Dedifferentiated amniotic fluid mesenchymal stem cell (primary cell): ENCODE results near the gene EMP3.
"Not testable (repeated sequence)": the region's sequence is repeated elsewhere in the genome, so short reads cannot be mapped to it uniquely, and the experiment has no call there.

Experiments
- DNase-seq: peaks from one replicate; pipeline ENCODE4 v3.0.0-alpha.2; 2016; ENCODE audit errors: extremely low spot score

EMP3 gene

GRCh38 chr19:48346191-48346590 lies 20.8 kb downstream of the EMP3 start:
- no peak for DNase-seq

DNA sequence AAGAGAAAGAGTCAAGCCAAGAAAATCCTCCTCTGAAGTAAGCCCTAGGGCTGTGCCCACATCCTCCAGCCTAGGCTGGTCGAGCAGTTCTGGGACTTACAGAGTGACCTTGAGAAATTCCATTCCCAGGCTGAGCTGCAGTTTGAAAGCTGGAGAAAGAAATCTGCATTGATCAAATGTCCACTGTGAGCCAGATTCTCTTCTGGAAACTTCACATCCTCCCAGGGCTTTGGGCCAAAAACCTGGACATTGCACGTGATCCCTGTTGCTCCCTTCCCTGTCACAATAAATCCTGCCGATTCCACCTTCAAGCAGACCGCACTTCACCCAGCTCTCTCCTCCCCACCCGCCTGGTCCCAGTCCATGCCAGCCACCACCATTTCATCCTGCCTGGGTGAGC lies 22.7 kb downstream of the EMP3 start:
- no peak for DNase-seq

DNA sequence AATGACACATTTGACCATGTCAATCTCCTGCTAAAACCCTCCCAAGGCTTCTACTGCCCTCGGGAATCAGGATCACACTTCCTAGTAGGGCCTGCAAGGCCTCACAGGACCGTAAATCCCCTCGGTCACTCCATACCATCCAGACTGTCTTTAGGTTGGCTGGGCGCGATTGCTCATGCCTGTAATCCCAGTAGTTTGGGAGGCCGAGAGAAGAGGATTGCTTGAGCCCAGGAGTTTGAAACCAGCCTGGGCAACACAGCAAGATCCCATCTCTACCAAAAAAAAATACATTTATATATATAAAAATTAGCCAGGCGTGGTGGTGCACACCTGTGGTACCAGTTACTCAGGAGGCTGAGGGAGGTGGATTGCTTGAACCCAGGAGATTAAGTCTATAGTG lies 23.4 kb downstream of the EMP3 start:
- DNase-seq, result no peak

- DNase-seq, result no peak
Measured at GRCh38 chr19:48350856-48351255, 25.5 kb downstream of the EMP3 start.

DNA sequence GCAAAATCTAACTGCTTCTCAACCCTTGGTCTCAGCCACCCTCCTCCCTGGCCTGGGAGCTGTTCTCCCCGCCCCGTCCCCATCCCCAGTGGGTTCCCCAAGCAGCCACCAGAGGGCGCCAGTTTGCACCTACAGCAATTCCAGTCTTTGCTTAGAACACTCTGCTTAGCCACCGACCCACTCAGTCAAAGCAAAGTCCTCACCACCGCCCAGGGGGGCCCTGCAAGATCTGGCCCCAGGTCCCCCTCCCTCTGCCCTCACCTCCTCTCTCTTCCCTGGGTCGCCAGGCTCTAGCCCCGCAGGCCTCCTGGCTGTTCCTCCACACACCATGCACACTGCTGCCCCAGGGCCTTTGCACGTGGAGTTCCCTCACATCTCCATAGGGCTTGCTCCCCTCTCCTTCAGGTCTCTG lies 26.0 kb downstream of the EMP3 start:
- DNase-seq, result no peak

GRCh38 chr19:48353677-48354076 lies 28.3 kb downstream of the EMP3 start:
- no peak for DNase-seq

DNA sequence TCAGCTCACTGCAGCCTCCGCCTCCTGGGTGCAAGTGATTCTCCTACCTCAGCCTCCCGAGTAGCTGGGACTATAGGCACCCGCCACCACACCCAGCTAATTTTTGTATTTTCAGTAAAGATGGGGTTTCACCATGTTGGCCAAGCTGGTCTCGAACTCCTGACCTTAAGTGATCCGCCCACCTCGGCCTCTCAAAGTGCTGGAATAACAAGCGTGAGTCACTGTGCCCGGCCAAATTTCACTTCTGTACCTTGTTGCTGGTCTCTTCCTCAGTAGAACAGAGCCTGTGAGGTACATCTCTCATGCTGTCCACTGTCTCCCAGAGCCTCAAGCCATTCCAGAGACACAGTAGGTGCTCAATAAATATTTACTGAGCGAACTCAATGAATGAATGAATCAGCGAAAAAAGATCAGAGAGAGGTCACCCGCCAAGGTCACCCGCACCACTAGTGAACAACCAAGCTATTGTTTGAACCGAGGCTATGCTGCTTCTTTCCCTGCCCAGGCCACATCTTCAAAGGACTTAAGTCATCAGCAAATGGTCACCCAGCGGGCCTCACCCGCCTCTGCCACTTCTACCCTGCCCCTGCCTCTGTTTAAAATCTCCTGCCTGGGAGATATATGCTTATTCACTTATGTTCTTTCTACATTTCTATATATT lies 29.1 kb downstream of the EMP3 start:
- no peak for DNase-seq

DNA sequence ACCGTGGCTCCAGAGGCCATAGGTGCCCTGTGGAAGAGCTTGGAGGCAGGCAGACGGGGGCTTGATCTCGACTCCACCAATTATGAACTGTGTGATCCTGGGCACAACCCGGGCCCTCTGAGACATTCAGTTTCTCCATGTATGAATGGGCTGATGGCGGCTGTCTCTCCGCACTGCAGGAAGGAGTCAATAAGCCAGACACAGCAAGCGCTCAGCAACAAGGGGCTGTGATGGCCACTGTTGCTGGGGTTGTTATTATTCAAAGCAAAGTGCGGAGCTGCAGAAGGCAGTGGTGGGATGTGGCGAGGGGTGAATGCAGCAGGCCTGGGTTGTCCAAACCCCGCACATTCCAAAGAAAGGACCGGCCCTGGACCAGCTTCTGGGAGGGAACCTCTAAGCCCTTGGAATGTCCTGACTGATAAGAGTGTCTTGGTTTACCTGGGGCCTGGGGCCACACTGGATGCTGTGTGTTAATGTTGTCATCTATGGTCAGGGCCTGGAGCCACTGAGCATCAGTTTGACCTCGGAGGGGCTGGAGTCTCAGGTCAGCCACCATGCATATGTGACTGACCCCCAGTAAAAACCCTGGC lies 30.1 kb downstream of the EMP3 start:
- DNase-seq, result no peak

GRCh38 chr19:48359123-48359522 lies 33.8 kb downstream of the EMP3 start:
- DNase-seq, result no peak

- no peak for DNase-seq
Measured at GRCh38 chr19:48361912-48362311, 36.6 kb downstream of the EMP3 start.

DNA sequence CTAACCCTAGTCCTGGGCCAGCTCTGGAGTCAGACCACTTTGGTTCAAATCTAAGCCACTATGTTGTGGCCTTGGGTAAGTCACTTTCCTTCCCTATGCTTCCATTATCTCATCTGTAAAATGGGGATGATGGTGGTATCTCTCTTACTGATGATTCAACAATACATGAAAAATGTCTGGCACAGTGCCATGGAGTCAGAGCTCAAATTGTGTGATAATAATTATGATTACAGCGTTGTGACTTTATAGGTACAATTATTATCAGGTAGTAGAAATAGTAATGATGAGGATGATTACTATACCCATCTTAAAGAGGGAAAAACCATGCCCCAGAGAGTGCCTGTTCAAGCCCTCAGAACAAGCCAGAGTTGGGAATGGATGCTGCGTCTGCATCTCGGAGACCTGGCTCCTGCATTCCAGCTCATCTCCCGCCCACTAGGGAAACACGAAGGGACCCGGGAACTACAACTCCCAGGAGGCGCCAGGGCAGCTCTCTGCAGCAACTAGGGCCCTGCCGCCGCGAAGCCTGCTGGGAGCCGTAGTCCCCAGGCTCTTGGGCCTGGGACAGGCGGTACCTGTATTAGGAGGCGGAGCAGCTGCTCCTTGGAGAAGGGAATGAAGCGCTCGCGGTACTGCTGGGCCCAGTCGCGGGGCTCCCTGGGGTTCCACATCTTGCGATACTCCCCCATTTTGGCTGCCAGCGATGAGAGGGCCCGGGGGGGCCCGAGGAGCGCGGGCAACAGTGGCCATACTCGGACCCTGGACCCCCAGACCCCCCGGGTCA lies 37.6 kb downstream of the EMP3 start:
- DNase-seq, result peak; percentile 89

DNA sequence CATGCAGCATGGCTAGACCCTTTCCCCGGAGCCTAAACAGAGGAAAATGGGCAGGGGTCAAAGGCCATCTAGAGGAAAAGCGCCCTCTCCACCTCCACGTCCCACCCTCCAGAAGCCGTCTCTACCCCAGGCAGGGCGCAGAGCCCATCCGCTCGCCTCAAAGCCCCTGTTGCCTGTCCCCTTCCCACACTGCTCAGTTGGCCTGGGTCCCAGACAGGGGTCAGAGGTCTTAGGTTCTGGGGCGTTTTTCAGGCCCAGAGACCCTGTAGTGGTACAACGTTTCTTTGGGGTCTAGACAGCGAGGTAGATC lies 38.1 kb downstream of the EMP3 start:
- no peak for DNase-seq

DNA sequence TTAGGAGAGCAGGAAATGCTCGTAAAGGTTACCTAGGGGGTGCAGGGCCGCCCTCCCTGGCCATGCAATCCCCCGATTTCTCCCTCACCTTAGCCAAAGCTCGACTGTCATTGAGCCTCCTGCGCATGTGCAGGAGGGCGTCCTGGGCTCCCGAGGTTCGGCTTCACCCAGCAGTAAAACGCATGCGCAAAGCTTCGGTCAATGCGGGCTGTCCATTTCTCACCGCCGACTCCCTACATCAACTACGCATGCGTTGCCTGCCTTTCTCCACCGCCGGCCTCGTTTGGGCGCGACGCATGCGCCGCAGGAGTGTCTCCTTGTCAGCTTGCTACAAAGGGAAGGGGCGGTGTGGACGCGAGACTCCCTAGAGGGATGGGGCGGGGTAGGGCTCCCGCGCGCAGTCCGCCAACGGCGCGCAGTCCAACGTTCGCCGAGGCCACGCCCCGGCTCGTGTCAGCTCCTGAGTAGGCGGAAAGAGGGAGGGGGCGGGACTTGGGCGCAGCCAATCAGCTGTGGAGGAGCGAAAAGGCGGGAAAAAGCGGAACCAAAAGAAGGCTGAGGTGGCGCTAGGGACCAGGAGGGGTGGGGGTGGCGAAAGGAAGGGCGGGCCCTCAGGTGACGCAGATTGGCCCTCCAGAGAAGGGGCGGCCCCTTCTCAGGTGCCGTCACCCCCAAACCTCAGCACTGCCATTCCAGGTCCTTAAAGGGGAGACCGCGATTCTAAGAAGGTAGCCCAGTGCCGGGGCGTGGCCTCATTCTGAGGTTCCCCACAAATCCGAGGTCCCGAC lies 38.7 kb downstream of the EMP3 start, which contains the start of the genes SYNGR4 and TMEM143:
Gene SYNGR4 (plus strand): TSS at position 558 of the 788 bp plus-strand sequence. CDS start 1,476 bp downstream, outside the sequence.
Gene TMEM143 (minus strand): TSS at position 131 of the 788 bp plus-strand sequence. CDS start 20 bp downstream, at position 111.
- peak; percentile 99 for DNase-seq

DNA sequence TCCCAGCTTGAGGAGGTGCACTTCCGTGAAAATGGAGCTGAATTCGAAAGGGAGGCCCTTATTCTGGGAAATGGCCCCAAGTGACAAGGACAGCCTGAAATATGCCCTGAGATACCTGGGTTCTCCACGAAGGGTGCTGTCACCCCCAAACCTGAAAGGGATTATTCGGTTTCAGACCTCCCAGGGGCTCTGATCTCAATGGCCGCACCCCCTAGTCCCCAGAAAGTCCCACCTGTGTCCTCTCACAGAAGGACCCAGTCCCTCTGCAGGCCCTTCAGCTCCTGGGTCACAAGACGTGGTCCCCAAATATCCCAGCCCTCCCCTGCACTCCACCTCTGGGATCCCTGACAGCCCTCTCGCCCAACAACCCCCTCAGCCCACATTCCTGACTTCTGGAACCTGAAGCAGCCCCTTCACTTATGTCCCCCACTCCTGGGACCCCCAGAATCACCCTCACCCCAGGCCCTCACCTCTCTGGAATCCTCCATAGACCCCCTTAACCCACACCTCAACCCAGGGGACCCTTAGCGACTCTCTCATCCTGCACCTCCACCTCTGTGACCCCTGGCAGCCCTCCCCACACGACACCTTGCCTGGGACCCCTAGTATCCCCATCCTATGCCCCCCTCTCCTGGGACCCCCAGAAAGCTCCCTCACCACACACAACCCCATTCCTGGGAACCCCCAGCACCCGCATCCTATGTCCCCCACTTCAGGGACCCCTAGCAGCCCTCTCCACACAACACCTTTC lies 39.4 kb downstream of the EMP3 start:
- no peak for DNase-seq

DNA sequence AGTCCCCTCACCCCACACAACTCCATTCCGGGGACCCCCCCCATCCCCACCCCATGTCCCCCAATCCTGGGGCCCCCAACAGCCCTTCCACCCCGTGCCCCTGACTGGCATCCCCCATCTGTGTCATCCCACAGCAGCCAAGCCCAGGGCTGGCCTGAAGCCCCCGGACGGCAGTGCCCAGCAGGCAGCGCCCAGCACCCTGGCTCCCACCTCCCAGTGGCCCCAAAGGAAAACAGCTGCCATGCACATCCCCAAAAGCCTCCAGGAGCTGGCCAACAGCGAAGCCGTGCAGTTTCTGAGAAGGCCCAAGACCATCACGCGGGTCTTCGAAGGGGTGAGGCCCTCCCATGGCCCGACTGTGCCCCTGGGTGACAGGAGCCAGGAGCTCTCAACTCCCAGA lies 40.2 kb downstream of the EMP3 start:
- DNase-seq, result no peak

DNA sequence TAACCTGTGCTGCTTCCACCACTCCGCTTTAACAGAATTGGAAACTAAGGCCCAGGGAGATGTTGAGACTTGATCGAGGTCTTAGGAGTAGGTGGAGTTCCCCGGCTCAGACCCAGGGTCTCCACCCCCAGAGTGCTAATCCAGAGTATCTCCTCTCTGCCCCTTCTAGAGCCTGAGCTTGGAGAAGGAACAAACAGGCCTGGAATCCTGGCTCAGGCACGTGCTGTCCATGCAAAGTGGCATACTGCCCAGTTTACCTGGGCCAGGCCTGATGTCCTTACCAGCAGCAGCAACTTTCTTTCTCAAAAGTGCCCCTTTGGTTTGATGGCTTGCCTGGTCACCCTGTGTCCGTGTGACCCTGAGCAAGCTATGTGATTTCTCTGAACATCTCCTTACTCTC lies 42.5 kb downstream of the EMP3 start:
- DNase-seq, result no peak

DNA sequence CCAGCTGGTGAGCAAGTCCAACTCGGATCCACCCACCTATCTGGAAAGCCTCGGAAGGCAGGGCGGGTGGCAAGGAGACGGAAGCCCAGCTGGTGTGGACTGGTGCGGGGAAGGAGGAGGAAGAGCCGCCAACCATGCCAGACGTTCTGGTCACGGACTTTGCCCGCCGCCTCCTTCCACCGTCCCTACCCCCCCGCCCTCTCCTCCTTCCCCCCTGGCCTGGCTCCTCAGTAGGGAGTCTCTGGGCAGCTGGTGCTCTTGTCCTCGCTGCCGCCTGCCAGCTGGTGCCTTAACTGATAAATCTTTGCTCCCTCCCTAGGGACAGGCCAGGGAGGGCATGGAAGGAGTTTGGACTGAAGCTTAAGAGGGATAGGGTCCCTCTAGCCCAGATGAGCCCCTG lies 43.6 kb downstream of the EMP3 start:
- no peak for DNase-seq

GRCh38 chr19:48370955-48371354 lies 45.6 kb downstream of the EMP3 start:
- no peak for DNase-seq

GRCh38 chr19:48371367-48371766 lies 46.0 kb downstream of the EMP3 start:
- DNase-seq, result no peak

DNA sequence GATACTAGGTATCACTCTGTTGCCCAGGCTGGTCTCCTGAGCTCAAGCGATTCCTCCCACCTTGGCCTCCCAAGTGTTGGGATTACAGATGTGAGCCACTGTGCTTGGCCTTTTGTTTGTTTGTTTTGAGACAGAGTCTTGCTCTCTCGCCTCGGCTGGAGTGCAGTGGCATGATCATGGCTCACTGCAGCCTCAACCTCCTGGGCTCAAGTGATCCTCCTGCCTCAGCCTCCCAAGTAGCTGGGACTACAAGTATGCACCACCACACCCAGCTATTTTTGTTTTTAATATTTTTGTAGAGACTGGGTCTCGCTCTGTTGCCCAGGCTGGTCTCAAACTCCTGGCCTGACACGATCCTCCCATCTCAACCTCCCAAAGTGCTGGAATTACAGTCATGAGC lies 46.4 kb downstream of the EMP3 start:
- not testable (repeated sequence) for DNase-seq

DNA sequence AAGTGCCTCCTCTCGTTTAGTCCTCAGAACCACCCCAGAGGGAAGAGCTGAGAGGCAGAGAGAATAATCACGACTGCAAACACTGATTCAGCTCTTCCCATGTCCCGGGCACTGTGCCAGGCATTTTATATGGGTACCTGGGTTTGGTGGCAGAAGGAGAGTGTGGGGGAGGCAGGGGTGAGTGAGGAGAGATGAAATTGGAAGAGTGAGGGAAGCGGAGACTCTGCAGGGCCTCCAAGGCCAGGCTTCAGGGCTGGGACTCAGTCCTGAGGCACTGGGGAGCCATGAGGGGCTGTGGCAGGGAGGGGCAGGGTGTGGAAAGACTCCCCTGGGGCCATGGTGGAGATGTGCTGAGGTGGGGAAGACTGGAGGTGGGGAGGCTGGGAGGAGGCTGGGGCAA lies 47.6 kb downstream of the EMP3 start:
- DNase-seq, result no peak

DNA sequence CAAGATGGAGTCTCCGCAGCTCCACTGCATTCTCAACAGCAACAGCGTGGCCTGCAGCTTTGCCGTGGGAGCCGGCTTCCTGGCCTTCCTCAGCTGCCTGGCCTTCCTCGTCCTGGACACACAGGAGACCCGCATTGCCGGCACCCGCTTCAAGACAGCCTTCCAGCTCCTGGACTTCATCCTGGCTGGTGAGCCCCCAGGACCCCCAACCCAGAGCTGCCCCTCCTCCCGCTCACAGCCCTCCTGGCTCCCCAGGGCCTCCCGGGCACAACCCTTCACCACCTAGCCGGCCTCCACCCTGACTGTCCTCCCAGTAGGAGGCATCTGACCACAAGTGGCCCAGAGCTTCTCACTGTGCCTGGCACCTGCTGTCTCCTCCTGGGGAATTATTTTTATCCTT lies 48.2 kb downstream of the EMP3 start:
- no peak for DNase-seq
